GM19328 (cell line): ENCODE measurements around the gene KPNB1.

ENCODE experiments used
- ATAC-seq: cut with Tn5 transposase; IDR thresholded peaks from one replicate; pipeline ENCODE4 v1.9.1; 2021; ENCODE audit warnings: mild to moderate bottlenecking, moderate library complexity; ENCODE audit not compliant: unreplicated experiment

KPNB1 gene

GRCh38 chr17:47708864-47709541 lies 59.3 kb downstream of the KPNB1 start:
- no peak for ATAC-seq

DNA sequence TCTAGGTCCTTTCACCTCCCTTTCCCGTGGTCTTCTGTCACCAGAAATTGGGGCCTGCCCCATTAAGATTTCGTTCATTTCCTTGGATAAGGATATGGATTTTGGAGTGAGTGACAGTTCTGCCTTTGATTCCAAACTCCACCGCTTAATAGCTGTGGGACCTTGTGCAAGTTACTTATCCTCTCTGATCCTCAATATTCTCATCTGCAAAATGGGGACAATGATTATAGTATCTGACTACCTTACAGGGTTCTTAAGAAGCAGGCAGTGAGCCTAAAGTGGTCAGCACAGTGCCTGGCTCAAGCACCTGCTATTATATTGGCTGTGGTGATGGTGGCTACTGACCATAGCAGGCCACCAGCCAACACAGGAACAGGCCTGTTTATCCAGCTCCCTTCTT lies 59.9 kb downstream of the KPNB1 start:
- no peak for ATAC-seq

DNA sequence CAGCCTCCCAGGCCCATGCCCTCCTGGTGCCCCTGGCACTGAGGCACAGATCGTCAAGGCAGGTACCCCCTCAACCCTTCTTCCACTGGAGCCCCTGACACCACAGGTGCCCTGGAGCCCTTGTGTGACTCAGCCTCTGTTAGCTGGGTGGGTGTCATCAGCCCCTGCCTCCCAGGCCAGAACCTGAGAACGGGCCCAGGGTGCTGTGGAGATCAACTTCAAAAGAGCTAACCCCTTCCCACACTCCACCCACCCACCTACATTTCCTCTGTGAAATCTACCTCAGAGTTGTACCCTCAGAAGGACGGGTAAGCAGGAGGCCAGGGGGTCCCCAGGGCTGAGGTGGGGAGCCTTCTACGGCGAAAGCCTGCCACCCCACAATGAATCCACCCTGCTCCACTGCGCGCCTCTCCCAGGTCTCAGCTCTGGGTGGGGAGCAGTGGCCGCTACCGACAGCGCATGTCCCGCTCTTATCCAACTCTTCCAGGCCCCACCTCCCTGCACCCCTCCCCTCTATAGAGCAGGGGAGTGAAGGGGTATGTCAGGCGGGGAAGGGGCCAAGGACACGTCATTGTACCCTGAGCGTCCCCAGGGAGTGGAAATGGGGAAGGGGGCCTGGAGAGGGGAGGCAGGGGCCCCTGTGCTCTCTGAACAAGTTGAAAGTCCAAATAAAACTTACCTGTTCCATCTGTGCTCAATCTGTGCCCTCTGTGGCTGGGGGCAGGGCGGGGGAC lies 61.8 kb downstream of the KPNB1 start:
- no peak for ATAC-seq

GRCh38 chr17:47712330-47713023 lies 62.8 kb downstream of the KPNB1 start:
- ATAC-seq = no peak

DNA sequence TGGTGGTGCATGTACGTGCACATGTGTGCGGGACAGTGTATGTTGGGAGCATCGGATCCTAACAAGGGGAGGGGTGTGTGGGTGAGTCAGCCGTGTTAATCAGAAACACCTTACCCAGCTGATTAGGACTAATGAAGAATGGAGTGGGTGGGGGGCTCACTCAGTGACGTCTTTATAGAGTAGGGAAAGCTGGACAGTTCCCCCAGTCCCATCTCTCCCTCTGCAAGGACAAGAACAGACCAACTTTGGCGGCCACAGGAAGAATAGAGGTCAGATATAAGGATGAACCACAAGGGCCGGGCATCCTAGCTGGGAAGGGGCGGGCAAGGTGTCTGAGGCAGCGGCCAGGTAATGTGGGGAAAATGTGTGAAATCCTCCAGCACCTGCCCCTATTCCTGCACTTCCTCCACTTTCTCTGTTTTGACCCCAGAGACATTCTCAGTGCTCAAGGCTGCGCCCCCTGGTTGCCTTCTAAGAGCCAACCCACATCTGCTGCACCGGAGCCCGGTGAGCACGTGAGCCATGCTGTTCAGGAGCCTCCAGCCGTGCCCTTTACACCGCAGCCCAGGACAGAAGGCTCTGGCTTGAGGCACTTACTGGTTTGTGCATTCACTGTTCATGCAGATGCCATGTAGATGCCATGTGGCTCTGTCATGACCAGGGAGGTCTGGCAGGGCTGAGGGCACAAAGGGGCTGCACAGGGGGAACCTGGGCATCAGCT lies 64.4 kb downstream of the KPNB1 start:
- ATAC-seq = no peak

GRCh38 chr17:47714773-47715396 lies 65.2 kb downstream of the KPNB1 start:
- no peak for ATAC-seq

GRCh38 chr17:47715669-47716325 lies 66.1 kb downstream of the KPNB1 start:
- no peak for ATAC-seq

GRCh38 chr17:47716375-47716774 lies 66.7 kb downstream of the KPNB1 start:
- no peak for ATAC-seq

DNA sequence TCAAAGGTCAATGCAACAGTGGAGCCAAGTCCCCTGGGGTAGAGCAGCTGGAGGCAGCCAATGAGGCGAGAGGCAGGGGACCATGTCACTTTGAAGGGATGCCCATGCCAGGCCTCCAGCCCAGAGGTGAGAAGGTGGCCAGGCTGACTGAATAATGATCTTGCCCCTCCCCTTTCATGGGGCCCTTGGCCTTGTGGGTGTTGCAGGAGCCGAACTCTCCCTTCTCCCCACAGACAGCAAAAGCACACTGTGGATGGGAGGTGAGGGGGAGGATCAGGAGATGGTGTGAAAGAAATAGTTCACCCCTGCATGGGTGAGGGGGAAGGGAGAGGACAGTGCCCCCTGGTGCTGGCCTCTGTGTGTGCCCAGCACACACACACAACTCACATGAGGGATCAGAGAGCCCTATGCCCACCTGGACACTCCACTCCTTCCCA lies 67.6 kb downstream of the KPNB1 start:
- ATAC-seq = no peak

GRCh38 chr17:47717979-47718621 lies 68.4 kb downstream of the KPNB1 start:
- no peak for ATAC-seq

DNA sequence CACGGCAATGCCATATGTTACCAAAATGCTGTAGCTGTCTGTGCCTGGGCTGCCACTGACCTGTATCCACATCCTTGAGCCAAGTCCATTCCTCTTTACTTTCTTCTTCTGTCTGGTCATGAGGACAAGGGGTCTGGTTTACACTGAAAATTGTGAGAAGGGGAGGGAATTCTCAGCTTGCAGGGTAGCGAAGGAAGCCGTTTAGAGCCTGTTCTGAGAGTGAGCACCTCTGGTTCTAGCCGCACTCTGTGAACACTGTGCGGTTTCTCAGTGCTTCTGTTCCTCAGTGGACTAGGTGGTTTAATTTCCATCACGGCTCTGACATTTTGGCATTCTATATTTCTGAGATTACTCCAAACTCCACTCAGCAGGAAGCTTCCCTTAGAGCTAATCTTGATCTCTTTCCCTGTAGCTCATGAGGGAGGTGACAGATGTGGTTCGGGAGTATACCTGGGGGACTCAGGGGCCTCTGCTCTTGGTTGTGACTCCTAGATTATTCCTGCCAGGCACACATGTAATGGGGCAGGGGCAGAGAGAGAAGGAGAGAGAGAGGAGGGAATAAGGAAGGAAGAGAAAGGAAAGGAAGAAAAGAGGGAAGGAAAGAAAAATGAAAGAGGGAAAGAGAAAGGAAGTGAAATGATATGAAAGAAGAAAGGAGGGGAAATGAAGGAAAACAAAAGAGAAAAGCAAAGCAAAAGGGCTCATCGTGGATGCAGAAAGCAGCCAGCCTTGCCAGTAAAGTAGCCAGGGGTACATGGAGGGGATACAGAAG lies 69.1 kb downstream of the KPNB1 start:
- ATAC-seq = no peak

DNA sequence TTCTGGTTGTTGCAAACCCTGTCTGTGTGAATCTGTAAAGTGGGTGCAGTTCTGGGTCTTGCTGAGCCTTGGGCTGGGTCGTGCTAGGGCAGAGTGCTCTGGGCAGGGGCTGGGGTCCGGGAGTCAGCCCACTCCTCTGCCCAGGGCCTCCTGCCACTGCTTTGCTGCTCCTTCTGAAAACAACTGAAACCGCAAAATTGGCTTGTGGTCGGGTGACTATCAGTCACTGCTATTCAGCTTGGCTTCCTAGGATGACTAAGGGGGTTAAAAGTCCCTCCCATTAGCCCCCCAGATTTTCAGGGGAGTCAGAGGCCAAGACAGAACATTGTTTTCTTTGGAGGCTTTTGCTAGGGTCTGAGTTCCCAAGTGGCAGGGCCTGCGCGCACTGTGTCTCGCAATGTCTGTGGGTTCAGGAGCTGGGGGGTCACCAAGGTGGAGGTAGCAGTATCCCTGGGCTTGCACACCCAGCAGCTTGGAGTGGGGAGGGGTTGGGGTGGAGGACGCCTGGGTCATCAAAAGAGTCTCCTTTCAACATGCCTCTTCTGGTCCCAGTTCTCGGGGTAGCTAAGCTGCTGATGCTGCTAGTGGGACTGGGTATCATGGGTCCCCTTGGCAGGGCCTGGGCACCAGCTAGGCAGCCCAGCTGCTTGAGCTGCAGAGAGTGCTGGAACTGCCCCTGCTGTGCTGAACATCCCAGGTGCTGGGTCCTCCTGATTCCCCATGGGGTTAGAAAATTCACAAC lies 69.9 kb downstream of the KPNB1 start:
- ATAC-seq = no peak

GRCh38 chr17:47720196-47720595 lies 70.5 kb downstream of the KPNB1 start:
- no peak for ATAC-seq

- no peak for ATAC-seq
Measured at GRCh38 chr17:47720754-47721533, 71.2 kb downstream of the KPNB1 start.

- ATAC-seq = no peak
Measured at GRCh38 chr17:47721725-47722124, 72.0 kb downstream of the KPNB1 start.

DNA sequence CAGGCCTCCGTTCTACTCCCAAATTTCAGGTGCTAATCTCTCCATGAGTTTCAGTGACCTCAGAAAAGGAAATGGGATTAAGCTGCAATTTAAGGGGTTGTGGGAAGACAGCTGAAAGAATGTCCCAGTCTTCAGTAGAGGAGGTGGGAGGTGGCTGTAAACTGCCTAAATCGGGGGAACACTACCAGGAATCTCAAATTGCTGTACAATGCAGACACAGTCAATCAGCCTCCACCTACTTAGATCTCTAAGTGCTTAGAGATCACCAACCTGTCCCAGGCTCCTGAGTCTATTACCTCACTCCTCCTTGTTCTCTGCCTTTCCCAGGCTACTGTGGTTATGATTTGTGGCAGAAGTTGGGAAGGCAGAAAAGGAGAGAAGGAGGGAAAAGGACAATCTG lies 75.0 kb downstream of the KPNB1 start:
- no peak for ATAC-seq

GRCh38 chr17:47725446-47726111 lies 75.9 kb downstream of the KPNB1 start:
- ATAC-seq = no peak
